Activated T-cell treated with anti-CD3 and anti-CD28 coated beads, Interleukin-2, amount 50 U/mL, for 24 hours (primary cell): ENCODE data around the gene TSPOAP1.

ENCODE experiments used
- DNase-seq: peaks from one replicate; pipeline ENCODE4 v3.0.0-alpha.2; 2020
- H3K27ac Mint-ChIP-seq: 2 replicates; pipeline ENCODE4 v1.8.0; 2020; ENCODE audit warnings: mild to moderate bottlenecking, mixed read lengths
- H3K27me3 Mint-ChIP-seq: 2 replicates; pipeline ENCODE4 v1.8.0; 2020; ENCODE audit warnings: mixed read lengths
- H3K36me3 Mint-ChIP-seq: 2 replicates; pipeline ENCODE4 v1.8.0; 2020; ENCODE audit warnings: low read depth, mixed read lengths
- H3K4me1 Mint-ChIP-seq: 2 replicates; pipeline ENCODE4 v1.8.0; 2020; ENCODE audit warnings: low read depth, mixed read lengths
- H3K4me3 Mint-ChIP-seq: 2 replicates; pipeline ENCODE4 v1.8.0; 2020; ENCODE audit warnings: mild to moderate bottlenecking, moderate library complexity, mixed read lengths
- H3K9me3 Mint-ChIP-seq: 2 replicates; pipeline ENCODE4 v1.8.0; 2020; ENCODE audit warnings: mixed read lengths

TSPOAP1 gene

DNA sequence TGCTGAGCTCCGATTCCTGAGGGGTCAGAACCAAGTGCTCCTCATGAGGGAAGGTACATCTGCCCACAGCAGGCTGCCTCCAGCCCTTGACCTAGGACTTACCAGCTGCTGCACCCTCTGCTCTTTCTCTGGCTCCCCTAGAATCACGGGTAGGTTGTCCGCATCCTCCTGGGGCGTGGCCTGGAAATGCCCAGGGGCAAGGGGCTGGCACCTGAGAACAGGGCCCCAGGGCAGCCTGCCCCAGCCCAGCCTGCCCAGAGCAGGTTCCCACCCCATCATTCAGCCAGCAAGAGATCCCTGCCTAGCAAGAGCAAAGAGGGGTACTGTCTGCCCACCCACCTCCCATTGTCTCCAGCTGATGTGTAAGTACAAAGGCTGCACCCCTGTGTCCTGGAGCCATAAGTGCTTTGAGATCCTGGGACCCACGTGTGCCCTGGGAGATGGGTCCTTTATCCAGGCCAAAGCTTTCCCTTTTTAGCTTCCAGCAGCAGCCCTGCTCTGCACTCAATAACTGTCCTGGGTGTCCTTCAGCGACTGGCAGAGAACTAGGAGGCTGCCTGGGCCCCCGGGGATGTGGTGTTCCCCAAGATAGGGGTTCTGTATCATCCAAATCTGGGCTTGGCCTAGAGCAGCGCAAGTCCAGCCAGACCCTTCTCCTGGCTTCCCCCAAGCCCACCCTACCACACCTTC lies 5.1 kb downstream of the TSPOAP1 start:
- Mint-ChIP-seq H3K9me3 (no peaks in the 10 kb centered on the region), H3K4me1 (peaks cover 52% of the 10 kb centered on the region), H3K4me3 (peak overlapping the region; percentile 55), H3K27me3 (no peaks in the 10 kb centered on the region), H3K36me3 (peaks cover 45% of the 10 kb centered on the region), H3K27ac (peak overlapping the region; percentile 91)
- no peak for DNase-seq

DNA sequence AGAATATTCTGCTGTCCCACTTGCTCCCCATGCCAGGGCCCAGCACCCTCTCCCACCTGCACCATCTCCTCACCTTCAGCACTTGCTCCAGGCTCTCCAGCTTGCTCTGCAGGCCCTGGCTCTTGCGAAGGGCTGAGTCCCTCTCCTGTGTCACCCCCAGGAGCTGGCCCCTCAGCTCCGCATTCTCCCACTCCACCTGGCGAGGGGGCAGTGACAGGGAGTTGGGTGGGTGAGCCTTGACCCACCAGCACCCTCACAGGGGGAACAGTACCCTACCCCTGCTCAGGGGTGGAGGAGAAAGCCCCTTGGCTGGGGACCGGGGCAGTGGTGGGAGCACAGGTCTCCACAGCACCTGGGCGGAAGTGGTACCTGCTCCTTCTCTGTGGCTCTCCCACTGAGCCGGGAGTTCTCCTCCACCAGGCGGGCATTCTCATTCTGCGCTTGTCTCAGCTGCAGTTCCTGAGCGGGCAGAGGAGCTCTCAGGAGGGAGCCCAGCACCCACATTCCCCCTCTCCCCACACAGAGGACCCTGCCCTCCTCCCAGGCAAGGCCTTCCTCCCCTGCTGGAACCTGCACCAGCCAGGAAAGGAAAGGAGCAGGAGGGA lies 5.9 kb downstream of the TSPOAP1 start:
- H3K4me3 Mint-ChIP-seq: peak overlapping the region; percentile 40
- H3K36me3 Mint-ChIP-seq: peaks cover 49% of the 10 kb centered on the region
- H3K9me3 Mint-ChIP-seq: no peaks in the 10 kb centered on the region
- DNase-seq: no peak
- H3K27ac Mint-ChIP-seq: peak overlapping the region; percentile 91
- H3K27me3 Mint-ChIP-seq: no peaks in the 10 kb centered on the region
- H3K4me1 Mint-ChIP-seq: peaks cover 53% of the 10 kb centered on the region

DNA sequence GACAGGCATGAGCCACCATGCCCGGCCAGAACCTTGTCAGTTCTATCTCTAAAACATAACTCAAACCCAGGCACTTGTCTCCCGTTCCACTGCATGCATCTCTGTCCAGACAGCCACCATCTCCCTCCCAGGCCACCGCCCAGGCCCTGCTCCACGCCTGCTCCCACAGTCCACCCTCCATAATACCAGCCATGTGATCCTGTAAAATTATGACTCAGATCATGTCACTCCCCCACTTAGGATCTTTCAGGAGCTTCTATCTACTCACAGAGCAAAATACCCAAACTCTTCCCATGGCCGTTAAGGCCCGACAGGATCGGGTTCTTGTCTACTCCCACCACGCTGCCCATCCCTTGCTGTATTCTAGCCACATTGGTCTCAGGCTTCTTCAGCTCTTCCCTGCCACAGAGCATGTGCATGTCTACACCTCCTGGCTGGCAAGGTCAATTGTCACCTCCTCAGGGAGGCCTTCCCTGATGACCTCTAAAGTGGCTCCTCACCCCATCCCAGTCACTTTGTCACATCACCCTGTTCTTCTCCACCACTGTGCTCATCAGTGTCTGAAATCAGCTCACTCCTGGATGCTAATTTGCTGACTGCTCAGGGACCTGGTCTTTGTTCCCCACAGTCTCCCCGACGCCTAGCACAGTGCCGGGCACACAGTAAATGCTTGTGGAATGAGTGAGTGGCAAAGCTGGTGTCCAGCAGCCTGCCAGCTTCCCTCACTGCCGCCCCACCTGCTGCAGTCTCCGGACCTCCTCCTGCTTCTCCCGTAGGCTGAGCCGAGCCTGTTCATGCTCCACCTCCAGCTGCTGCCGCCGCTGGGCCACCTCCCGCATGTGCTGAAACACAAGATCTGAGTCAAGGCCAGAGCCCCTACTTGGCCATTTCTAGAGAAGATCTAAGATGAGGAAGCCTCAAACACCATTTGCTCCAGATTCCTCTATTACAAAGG lies 6.7 kb downstream of the TSPOAP1 start:
- H3K4me3 Mint-ChIP-seq: peak overlapping the region; percentile 40
- peaks cover 52% of the 10 kb centered on the region for H3K4me1 Mint-ChIP-seq
- H3K9me3 Mint-ChIP-seq: no peaks in the 10 kb centered on the region
- H3K27me3 Mint-ChIP-seq: no peaks in the 10 kb centered on the region
- H3K27ac Mint-ChIP-seq: peak overlapping the region; percentile 91
- H3K36me3 Mint-ChIP-seq: peaks cover 55% of the 10 kb centered on the region
- peak; percentile 25 for DNase-seq

DNA sequence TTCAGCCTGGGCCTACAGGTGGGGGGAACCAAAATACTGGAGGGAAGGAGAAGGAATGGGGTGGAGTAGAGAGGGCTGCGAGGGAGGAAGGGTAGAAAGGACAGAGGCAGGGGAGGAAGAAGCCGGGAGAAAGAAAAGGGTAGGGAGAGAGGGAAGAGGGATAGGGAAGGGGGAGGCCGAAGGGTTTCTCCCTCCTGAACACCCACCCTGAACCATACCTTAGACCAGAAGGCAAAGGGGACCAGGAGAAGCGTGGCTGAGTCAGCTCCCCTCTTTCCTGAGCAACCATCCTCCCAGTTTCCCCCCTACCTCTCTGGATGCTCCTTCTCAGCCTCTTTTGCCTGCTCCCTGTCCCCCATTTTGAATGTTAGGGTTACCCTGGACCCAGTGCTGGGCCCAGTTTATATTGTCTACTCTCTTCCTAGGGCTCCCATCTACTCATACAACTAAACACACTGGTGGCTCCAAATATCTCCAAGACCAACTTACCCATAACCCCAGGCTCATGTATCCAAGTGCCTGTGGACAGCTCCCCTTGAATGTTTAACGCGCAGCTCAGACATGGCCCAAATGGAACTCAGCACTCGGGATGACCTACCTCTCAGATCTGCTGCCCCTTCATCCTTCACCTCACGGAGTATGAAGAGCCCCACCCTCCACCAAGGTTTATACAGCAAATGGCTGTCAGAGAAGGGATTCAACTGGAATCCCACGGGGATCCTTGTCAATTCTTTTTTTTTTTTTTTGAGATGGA lies 7.8 kb downstream of the TSPOAP1 start:
- no peaks in the 10 kb centered on the region for H3K9me3 Mint-ChIP-seq
- peak overlapping the region; percentile 4 for H3K4me3 Mint-ChIP-seq
- peak; percentile 26 for DNase-seq
- peaks cover 55% of the 10 kb centered on the region for H3K36me3 Mint-ChIP-seq
- no peaks in the 10 kb centered on the region for H3K27me3 Mint-ChIP-seq
- peak overlapping the region; percentile 91 for H3K27ac Mint-ChIP-seq
- peaks cover 43% of the 10 kb centered on the region for H3K4me1 Mint-ChIP-seq

DNA sequence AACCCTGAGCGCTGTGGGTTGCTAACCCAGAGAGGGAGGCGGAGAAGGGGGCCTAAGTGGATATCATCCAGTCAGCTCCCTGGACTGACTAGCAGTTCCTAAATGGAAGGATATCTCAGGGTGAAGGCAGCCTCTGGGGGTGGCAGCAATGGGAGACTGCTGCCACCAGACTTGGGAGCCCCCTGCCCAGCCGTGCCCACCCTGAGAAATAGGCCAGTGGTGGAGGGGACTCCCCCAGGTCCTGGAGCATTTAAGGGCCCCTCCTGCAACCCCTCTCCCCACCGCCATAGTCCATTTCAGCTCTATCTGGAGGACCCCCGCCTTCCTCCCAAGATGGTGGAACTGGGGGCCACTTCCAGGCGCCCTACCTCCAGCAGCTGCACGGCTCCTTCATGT lies 8.4 kb downstream of the TSPOAP1 start:
- DNase-seq: no peak
- no peaks in the 10 kb centered on the region for H3K27me3 Mint-ChIP-seq
- peak overlapping the region; percentile 31 for H3K4me3 Mint-ChIP-seq
- peaks cover 60% of the 10 kb centered on the region for H3K36me3 Mint-ChIP-seq
- no peaks in the 10 kb centered on the region for H3K9me3 Mint-ChIP-seq
- peak overlapping the region; percentile 91 for H3K27ac Mint-ChIP-seq
- peaks cover 37% of the 10 kb centered on the region for H3K4me1 Mint-ChIP-seq

GRCh38 chr17:58319173-58320162 lies 9.1 kb downstream of the TSPOAP1 start:
- peak overlapping the region; percentile 91 for H3K27ac Mint-ChIP-seq
- H3K27me3 Mint-ChIP-seq: no peaks in the 10 kb centered on the region
- peak overlapping the region; percentile 31 for H3K4me3 Mint-ChIP-seq
- H3K4me1 Mint-ChIP-seq: peaks cover 34% of the 10 kb centered on the region
- peaks cover 66% of the 10 kb centered on the region for H3K36me3 Mint-ChIP-seq
- peak; percentile 33 for DNase-seq
- no peaks in the 10 kb centered on the region for H3K9me3 Mint-ChIP-seq

GRCh38 chr17:58318627-58319172 lies 9.9 kb downstream of the TSPOAP1 start:
- no peak for DNase-seq
- Mint-ChIP-seq H3K27me3 (no peaks in the 10 kb centered on the region), H3K4me3 (peak overlapping the region; percentile 12), H3K4me1 (peaks cover 34% of the 10 kb centered on the region), H3K9me3 (no peaks in the 10 kb centered on the region), H3K27ac (peak overlapping the region; percentile 91), H3K36me3 (peaks cover 69% of the 10 kb centered on the region)

DNA sequence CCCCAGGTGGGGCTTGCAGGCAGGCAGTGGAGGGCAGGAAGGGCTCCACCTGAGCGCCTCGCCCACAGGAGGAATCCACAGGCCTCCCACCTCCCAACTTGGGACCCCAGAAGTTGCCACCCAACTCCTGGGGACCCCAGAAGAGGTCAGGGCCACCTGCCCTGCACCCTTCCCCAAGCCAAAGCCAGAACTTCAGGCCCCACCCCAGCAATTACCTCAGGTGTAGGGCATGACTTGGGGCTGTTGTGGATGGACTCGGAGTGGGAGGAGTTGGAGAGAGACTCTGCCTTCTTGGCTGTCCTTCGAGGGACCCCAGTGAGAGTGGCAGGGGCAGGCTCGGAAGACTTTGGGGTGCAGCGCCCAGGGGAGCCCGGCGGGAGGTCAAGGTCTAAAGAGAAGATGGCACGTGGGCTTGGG lies 10.5 kb downstream of the TSPOAP1 start:
- Mint-ChIP-seq H3K4me1 (peaks cover 32% of the 10 kb centered on the region), H3K27ac (peak overlapping the region; percentile 91), H3K27me3 (no peaks in the 10 kb centered on the region), H3K36me3 (peaks cover 65% of the 10 kb centered on the region), H3K9me3 (no peaks in the 10 kb centered on the region), H3K4me3 (peak overlapping the region; percentile 12)
- peak; percentile 35 for DNase-seq

DNA sequence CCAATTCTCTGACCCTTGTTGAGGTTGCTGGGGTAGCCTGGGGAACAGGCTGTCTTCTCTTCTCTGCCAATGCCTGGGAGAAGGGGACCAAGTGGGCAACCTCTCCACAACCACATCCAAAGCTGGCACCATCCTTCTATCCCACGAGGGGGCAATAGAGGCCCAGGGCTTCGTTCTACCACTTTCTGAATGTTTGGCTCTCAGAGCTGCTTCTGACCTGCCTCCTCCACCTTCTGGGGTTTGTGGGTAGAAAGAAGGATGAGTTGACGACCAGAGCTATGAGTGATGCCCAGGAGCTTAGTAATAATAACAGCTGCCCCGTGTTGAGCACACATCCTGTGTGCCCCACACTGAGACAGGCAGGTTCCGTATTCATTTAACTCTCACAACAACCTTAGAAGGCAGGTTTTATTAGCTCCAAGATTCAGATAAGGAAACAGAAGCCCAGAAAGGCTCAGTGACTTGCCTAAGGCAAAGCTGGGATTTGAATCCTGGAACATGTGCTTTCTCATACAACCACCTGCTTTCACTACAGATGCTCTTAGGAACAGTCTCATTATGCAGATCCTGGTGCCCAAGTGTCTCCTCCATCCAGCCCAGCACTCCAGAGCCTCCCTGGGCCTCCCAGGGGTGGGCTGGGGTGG lies 11.1 kb downstream of the TSPOAP1 start:
- peak overlapping the region; percentile 44 for H3K4me3 Mint-ChIP-seq
- no peaks in the 10 kb centered on the region for H3K27me3 Mint-ChIP-seq
- H3K36me3 Mint-ChIP-seq: peaks cover 65% of the 10 kb centered on the region
- peaks cover 32% of the 10 kb centered on the region for H3K4me1 Mint-ChIP-seq
- DNase-seq: peak; percentile 78
- peak overlapping the region; percentile 91 for H3K27ac Mint-ChIP-seq
- no peaks in the 10 kb centered on the region for H3K9me3 Mint-ChIP-seq

GRCh38 chr17:58316260-58316960 lies 12.2 kb downstream of the TSPOAP1 start:
- Mint-ChIP-seq H3K27ac (peak overlapping the region; percentile 91), H3K9me3 (no peaks in the 10 kb centered on the region), H3K27me3 (no peaks in the 10 kb centered on the region), H3K4me1 (peaks cover 27% of the 10 kb centered on the region), H3K4me3 (no peak overlapping the region), H3K36me3 (peaks cover 56% of the 10 kb centered on the region)
- peak; percentile 28 for DNase-seq

GRCh38 chr17:58315750-58316149 lies 12.8 kb downstream of the TSPOAP1 start:
- Mint-ChIP-seq H3K4me1 (peaks cover 24% of the 10 kb centered on the region), H3K27me3 (no peaks in the 10 kb centered on the region), H3K4me3 (no peak overlapping the region), H3K9me3 (no peaks in the 10 kb centered on the region), H3K27ac (peak overlapping the region; percentile 66), H3K36me3 (peaks cover 50% of the 10 kb centered on the region)
- DNase-seq: no peak

DNA sequence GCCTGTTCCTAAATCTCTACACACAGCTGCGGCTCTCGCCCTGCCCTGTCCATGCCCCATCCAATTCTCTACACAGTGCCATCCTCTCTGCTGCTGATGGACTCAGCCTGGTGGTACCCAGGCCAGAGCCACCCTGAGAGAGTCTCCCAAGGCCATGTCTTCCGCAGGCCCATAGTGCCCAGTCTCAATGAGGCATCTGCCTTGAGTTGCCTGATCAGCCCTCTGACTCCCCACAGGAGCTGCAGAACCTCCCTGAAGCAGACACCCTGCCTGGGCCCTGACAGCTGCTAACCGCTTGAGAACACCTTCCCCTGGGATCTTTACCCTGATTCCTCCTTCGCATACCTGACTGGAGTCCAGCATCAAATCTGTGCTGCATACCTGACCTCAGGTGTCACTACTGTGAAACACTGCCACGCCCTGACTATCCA lies 13.3 kb downstream of the TSPOAP1 start:
- peak overlapping the region; percentile 66 for H3K27ac Mint-ChIP-seq
- H3K27me3 Mint-ChIP-seq: no peaks in the 10 kb centered on the region
- H3K36me3 Mint-ChIP-seq: peaks cover 49% of the 10 kb centered on the region
- H3K9me3 Mint-ChIP-seq: no peaks in the 10 kb centered on the region
- H3K4me1 Mint-ChIP-seq: peaks cover 24% of the 10 kb centered on the region
- H3K4me3 Mint-ChIP-seq: no peak overlapping the region
- no peak for DNase-seq
